GM21528 (cell line): ENCODE measurements around the gene TNNC2.
"Not testable (repeated sequence)": the region's sequence is repeated elsewhere in the genome, so short reads cannot be mapped to it uniquely, and the experiment has no call there.

Experiments
- ATAC-seq: cut with Tn5 transposase; IDR thresholded peaks from one replicate; pipeline ENCODE4 v1.9.1; 2021; ENCODE audit warnings: mild to moderate bottlenecking, moderate library complexity; ENCODE audit not compliant: unreplicated experiment, low FRiP score

TNNC2 gene

DNA sequence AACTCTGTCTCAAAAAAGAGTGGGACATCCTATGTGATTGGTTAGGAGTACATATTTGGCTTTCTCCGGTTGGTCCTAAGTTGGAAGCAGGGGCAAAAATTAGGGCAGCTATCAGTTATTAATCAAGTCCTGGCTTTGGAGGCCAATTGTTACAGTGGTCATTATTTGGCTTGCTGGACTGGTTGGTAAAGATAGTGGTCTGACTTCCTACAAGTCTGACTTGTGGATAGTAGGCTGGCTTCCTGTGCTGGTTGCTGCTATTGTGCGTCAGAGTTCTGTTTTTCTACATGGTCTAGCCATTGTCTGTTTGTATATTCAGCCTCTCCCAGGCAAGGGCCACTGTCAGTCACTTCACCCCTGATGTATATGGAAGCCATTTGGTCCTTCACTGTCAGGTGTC is 23.1 kb upstream of the TNNC2 start:
- no peak for ATAC-seq

DNA sequence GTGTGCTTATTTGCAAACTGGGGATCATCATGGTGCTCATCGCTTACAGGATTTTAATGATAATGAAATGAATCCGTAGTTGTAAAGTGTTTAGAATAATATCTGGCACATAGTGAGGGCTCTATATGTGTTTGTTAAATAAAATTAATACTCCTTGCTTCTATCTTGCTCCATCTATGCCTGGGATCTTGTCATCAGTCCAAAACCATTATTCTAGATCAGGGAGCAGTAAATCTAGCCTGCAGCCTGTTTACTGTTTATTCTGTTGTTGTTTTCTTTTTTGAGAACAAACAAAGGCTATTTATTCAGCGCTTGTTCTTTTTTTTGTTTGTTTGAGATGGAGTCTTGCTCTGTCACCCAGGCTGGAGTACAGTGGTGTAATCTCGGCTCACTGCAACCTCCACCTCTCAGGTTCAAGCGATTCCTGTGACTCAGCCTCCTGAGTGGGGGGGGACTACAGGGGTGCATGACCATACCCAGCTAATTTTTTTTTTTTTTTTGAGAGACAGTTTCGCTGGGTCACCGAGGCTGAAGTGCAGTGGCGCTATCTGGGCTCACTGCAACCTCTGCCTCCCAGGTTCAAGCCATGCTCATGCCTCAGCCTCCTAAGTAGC is 22.0 kb upstream of the TNNC2 start:
- ATAC-seq = no peak

DNA sequence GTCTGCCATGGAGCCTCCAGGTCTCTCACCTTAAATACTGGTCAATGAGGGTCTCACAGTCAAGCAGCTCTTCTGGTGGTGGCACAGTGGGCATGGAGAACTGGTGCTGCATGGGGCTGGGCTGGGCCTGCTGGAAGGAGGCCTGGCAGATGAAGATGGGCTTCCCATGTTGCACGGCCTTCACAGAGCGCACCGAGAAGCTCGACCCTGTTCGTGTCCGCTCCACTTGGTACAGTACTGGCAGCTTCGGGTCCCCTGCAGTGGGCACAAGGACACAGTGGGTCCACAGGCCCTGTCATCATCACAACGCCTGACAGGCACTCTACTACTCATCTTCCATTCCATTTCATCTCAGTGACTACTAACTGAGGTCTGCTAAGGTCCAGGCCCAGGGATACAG is 21.3 kb upstream of the TNNC2 start:
- no peak for ATAC-seq

DNA sequence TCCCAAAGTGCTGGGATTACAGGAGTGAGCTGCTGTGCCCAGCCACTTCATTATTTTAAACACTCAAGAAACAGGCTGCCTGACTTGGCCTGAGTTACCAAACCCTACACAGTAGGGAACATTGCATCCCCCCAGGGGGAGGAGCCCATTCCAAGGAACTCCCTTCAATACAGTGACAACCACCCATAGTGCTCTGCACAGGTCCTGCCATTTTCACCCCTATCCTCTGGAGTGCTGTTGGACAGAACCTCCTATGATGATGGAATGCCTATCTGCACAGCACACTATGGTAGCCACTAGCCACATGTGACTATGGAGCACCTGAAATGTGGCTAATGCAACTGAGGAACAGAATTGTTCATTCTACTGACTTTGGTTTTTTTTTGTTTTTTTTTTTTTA is 18.3 kb upstream of the TNNC2 start:
- no peak for ATAC-seq

DNA sequence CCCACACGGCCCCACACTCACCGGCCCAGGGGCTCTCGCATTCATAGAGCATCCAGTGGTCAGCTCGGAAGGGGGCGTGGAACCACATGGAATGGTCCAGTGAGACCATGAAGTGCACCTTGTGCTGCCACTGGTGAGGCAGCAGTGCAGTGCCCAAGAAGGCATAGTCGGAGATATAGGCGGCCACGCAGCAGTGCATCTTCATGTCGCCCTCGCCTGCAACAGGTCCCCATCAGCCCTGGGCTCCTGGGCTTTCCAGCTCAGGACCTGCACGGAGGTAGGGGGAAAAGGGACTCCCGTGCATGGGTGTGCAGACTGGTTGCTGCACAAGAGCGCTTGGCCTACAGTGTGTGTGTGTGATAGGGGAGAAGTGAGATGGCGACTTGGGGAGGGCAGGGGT is 16.4 kb upstream of the TNNC2 start:
- ATAC-seq = no peak

DNA sequence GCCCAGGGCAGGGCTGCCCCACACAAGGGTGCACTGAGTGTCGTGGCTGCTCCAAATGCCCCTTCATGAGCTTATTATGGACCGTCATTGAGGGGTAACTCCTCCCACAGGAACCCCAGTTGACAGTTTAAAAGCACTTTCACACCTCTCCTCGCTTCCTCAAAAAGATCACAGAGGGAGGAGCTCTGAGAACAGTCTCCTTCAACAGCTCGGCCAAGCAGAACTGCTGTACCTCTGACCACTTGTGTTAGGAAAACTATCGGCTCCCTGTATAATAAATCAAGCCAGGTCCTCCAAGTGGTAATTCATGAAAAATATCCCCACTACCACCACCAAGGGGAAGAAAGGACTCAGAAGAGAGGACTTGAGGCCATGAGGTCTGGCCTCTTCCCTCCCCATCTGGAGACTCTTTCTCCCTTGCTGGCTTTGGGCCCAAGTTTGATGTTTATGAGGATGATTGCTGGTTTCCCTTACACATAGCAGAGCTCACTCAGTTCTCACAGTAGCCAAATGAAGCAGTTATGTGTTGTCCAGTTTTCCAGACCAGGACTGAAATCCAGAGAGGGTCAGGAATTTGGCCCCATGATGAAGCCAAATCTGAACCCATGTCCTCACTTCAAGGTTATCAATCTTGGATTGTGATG is 15.2 kb upstream of the TNNC2 start:
- no peak for ATAC-seq

DNA sequence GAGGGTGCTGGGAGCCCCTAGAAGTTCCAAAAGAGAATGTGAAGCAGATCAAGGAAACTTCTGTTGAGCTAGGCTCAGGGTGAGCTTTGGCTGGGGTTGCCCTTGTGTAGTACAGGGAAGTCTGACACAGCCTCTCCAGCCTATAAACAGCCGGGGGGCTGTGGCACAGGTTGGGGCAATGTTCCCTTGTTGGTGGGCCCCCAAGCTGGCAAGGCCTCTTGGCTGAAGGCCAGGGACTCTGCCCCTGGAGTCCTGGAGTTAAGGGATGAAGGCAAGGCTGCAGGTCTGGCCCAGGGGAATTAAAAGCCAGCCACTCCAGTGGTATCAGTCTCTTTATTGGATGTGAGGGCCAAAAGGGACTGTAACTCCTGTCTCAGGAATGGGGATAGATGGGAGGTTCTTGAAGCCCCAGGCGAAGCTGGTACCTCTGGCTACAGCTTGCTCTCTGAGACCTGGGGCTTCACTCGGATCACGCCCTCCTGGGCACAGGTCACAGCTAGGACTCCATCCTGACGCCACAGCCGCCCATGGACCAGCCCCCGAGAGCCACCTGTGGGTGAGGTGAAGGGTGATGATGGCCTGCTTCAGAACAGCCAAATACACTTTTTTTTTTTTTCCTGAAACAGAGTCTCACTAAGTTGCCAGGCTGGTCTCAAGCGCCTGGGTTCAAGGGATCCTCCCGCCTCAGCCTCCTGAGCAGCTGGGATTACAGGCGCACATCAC is 14.5 kb upstream of the TNNC2 start:
- no peak for ATAC-seq

DNA sequence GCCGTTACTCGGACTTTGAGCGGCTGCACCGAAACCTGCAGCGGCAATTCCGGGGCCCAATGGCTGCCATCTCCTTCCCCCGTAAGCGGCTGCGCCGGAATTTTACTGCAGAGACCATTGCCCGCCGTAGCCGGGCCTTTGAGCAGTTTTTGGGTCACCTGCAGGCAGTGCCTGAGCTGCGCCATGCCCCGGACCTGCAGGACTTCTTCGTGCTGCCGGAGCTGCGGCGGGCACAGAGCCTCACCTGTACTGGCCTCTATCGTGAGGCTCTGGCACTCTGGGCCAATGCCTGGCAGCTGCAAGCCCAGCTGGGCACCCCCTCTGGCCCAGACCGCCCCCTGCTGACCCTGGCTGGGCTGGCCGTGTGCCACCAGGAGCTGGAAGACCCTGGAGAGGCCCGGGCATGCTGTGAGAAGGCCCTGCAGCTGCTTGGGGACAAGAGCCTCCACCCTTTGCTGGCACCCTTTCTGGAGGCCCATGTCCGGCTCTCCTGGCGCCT is 13.6 kb upstream of the TNNC2 start:
- no peak for ATAC-seq

DNA sequence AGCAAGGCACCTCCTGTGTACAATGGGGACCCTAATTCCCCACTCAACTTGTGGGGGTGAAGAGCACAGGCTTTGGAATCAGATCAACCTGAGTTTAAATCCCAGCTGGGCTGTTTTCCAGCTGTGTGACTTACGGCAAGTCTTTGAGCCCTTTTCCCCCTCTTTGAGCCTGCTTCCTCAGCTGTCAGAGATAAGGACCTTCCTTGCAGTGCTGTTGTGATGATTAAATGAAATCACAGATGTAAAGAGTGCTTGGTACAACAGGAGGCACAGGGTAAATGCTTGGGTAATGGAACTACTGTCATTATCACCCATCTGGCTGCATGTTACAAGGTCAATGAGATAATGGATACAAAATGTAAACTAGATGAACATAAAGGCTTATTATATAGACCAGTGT is 9.7 kb upstream of the TNNC2 start:
- ATAC-seq = no peak

DNA sequence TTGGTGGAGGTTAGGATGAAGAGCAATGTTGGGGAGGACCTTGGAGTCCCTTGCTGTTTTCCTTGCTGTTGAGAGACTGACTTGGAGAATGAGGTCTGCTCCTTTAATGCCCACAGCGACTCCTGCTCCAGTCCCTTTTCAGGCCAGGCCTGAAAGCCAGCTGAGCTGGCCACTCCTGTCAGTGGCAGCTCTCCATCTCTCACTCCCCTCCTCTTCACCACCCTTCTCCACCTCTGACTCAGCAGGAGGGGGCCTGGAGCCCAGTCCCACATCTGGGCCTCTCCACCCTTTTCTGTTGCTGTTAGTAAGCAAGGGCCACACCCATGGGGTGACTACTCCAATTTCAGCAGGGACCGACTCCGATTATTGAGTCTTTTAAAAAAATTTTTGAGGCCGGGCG is 8.7 kb upstream of the TNNC2 start:
- no peak for ATAC-seq

DNA sequence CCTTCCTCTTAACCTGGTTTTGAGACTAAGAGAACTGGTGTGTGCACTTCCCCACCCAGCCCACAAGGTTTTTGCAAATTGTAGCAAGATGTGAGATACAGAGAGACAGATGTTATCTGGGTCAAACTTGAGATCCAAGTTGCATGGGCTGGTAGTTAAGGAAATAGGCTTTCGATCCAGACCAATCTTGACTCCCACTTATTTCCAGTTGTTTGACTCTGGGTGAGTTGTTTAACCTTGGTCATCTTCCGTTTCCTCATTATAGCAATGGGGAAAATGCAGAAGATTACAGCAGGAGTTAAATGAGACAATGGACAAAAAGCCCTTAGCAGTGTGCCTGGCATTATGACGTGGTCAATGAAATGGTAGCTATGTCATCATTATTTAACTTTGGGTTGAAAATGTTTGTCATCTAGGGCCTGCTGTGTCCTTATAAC is 8.2 kb upstream of the TNNC2 start:
- ATAC-seq = no peak

DNA sequence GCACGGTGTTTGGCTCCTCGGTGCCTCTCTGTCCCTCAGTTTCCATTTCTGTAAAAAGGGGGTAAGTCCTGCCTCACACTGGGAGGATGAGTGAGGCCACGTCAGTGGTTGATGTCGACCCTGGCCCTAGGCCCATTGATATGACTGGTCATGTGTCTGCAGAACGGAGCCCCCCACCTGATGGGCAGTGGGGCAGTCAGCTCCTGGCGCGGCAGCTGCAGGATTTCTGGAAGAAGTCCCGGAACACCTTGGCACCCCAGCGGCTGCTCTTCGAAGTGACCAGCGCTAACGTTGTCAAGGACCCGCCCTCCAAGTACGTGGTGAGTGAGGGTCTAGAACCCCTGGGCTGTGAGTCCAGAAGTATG is 7.7 kb upstream of the TNNC2 start:
- ATAC-seq = no peak

DNA sequence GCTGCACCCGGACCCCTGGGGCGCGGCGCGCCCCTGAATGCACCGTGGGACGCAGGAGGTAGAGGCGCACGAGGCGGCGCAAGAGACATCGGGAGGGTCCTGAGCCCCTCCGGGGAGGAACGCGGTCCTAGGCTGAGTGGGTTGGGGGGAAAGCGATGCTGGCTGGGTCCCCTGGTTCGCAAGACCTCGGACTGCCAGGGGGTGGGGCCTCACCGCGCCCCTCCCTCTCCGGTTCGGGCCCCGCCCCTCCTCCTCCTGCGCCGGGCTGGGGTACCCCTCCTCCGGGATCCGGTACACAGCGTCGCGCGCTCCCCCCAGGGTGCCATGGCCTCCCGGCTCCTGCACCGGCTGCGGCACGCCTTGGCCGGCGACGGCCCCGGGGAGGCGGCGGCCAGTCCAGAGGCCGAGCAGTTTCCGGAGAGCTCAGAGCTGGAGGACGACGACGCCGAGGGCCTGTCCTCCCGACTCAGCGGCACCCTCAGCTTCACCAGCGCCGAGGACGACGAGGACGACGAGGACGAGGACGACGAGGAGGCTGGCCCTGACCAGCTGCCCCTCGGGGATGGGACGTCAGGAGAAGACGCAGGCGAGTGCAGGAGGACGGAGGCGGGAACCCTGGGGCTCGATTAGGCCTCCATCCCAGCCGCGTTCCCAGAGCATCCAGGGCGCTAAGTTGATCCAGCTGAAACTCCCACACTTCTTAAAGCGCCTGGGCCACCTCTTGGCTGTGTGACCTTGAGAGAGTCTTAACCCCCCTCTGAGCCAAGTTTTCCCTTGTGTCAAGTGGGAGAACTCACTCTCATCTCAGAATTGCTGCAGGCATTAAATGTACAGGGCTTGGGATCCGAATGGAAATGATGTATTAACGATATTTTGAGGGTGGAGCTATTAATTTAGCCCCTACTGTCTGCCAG is 7.0 kb upstream of the TNNC2 start:
- ATAC-seq = no peak

DNA sequence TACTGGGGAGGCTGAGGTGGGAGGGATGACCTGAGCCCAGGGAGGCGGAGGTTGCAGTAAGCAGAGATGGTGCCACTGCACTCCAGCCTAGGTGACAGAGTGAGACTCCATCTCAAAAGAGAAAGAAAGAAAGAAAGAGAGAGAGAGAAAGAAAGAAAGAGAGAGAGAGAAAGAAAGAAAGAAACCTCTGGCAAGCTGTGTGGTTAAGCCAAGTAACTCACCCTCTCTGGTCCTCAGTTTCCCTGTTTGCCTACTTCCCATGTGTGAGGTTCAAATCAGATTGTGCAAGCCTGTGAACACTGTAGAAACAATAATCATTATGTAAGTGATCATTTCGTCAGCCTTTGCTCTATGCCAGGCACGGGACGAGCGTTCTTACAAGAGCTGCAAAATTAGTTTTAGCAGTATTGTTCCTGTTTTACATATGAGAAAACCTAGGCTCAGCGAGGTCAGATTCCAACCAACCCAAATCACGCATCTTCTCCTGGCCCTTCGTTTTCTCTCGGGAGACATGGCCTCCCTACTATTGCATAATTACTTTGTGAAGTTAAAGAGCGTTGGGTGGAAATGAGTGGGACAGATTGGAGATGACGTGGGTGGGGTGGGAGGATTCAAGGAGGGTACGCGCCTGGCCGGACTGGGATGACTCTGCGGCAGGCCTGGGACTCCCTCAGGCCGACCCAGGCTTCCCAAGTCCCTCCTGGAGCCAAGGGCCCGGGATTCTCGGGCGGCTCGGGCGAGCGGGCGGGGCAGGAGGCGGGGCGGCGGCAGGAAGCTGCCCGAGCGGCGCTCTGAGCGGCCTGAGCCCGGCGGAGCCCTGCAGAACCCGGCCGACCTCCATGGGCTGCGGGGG is 6.1 kb upstream of the TNNC2 start, which contains the start of gene SNX21:
SNX21 (plus strand) TSS at position 770 of the 853 bp plus-strand sequence. CDS start 121 bp downstream, outside the sequence.
- no peak for ATAC-seq

DNA sequence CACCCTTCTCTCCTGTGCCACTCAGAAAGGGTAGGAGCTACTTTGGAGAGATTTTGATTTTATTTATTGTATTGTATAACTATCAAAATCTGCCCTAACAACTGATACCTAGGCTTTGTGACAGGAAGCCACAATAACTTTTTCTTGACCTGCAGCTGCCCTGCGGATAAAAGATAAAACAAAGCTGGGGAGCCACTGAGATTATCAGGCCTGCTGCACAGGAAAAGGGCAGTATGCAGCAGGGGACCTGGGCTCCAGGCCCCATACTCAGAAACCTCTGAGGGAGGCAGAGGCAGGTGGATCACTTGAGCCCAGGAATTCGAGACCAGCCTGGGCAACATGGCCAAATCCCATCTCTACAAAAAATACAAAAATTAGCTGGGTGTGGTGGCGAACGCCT is 5.5 kb upstream of the TNNC2 start:
- ATAC-seq = no peak

DNA sequence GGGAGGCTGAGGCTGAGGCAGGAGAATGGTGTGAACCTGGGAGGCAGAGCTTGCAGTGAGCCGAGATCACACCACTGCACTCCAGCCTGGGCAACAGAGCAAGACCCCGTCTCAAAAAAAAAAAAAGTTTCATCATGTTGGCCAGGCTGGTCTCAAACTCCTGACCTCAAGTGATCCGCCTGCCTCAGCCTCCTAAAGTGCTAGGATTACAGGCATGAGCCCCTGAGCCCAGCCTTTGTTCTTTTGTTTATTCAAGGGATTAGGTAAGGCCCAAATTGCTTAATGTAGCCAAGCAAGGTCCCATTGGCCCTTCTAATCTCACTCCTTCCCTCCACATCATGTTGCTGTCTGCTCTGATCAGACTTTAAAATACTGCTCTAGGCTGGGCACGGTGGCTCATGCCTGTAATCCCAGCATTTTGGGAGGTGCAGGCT is 2.6 kb upstream of the TNNC2 start:
- not testable (repeated sequence) for ATAC-seq

DNA sequence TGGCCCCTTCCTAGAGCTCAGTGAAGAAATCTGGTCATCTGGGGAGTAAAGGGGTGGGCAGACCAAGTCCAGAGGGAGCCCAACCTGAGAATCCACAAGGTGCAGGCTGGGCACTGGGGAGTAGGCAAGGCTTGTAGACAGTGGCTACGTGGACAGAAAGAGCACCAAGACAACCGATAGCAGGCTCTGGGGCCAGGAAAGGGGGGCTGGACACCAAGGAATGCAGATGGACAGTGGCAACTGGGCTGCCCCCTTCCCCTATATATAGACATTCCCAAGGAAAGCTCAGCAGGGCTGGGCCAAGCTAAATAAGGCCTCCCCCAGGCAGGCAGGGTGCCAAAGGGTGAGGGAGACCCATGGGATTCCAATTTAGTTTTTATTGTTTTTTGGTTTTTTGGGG is 1.5 kb upstream of the TNNC2 start:
- no peak for ATAC-seq

DNA sequence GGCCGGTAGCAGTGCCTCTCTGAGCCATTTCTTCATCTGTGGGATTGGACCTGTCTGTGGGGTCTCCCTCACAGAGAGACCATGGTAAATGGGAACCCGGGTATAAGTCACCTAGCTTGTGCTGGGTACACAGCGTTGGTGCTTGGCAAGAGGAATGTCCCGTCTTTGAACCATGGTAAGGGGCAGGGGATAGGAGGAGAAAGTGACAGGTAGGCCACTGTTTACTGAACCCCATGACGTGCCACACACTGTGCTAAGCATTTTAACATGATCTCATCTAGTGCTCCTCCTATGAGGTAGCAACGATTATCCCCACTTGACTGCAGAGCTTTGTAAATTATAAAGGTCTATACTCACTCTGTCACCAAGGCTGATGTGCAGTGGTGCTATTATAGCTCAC is 600 bp upstream of the TNNC2 start:
- ATAC-seq = no peak

DNA sequence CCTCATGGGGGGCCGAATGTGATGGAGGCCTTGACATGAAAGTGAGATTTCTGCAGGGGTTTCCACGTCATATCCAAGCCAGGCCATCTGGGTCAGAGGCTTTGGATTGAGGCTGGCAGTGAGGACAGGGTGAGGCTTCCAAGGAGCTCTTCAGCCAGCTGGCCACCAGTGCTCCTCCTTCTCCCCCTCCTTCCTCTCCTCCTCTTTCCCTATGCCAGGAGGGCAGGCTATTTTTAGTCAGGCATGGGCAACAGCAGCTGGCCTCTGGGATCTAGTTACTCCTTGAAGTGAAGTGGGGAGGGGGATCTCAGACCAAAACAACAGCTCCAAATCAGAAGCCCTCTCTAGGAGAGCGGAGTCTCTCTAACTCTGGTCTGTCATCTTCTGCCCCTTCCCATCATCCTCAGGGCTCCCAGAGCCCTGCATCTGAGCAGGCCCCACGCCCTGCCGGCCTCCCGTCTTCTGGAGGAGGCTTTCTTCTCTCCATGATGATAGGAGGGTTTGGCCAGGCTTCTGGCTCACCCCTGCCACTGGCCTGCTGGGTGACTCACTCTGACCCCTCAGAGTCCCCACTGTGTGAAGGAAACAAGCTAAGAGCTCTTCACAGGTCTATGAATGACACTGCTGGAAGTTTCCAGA is 612 bp downstream of the TNNC2 start:
- no peak for ATAC-seq
